ENCODE measurements around the gene PDGFA. TPM values are rescaled to one million over a fixed set of nuclear protein-coding genes. Genes with fewer than 3 reads are reported as not detected.

The PDGFA gene
- total RNA-seq, 6 experiments from 2014 or later = 7.1 to 8.7 (median 7.8) TPM

DNA sequence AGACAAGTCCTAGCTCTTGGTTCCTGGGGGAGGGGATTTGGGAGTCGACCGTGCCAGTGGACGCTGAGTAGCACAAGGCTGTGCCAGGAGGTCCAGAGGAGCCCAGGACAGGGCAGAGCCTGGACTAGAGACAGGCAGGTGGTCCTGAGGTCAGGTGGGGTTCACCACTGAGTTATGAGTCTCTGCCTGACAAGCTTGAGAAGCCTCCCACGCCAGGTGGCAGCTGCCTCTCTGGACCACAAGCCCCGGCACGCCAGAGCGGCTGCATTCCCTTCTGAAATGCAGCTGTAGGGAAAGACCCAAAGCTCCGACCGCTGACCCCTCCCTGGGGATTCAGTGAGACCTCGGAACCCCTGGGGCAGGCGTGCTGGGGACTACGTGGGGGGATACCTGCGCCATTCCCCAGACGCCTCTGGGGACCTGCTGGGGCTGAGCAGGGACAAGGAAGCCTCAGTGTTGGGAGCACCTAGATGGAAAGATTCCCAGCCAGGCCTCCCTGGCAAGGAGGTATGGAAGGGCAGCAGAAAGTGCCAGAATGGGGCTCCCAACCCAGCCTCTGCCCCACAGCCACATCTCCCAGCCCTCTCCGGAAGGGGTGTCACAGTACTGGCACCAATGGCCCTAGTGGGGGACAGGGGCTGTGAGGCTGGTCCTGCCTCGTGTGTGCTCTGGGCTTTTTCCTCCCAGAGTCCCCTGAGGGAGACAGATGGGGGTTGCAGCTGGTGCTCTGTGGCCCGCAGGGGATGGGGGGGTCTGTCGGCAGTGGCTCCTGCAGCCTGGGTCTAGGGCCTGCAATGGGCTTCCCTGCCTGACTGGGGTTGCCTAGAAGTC is 29.0 kb downstream of the PDGFA start:
- Mint-ChIP-seq H3K4me1 (ENCODE audit: low read depth) (no peaks in the 10 kb centered on the region), H3K36me3 (ENCODE audit: low read depth) (no peaks in the 10 kb centered on the region), H3K4me3 (no peak overlapping the region), H3K27ac (no peak overlapping the region), H3K27me3 (ENCODE audit: insufficient read depth) (peaks cover 20% of the 10 kb centered on the region), H3K9me3 (no peaks in the 10 kb centered on the region; the same call in 1 of the 2 replicates)
- no peak for DNase-seq
- TF ChIP-seq, protein P1, sequence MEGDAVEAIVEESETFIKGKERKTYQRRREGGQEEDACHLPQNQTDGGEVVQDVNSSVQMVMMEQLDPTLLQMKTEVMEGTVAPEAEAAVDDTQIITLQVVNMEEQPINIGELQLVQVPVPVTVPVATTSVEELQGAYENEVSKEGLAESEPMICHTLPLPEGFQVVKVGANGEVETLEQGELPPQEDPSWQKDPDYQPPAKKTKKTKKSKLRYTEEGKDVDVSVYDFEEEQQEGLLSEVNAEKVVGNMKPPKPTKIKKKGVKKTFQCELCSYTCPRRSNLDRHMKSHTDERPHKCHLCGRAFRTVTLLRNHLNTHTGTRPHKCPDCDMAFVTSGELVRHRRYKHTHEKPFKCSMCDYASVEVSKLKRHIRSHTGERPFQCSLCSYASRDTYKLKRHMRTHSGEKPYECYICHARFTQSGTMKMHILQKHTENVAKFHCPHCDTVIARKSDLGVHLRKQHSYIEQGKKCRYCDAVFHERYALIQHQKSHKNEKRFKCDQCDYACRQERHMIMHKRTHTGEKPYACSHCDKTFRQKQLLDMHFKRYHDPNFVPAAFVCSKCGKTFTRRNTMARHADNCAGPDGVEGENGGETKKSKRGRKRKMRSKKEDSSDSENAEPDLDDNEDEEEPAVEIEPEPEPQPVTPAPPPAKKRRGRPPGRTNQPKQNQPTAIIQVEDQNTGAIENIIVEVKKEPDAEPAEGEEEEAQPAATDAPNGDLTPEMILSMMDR (IDR thresholded peaks at IDR 0.05) = no peak

DNA sequence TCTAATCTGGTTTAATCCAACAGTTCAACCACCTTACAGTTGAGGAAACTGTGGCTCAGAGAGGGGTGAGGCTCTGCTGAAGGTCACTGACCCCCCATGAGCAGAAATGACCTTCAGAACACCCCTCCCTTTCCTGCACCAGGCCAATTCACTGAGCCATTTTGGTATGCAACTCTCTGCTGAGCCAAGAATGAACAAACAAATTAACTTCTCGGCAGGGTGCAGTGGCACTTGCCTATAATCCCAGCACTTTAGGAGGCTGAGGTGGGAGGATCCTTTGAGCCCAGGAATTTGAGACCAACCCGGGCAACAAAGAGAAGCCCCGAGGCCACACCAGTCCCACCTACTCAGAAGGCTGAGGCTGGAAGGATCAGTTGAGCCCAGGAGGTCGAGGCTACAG is 29.8 kb downstream of the PDGFA start:
- Mint-ChIP-seq H3K27me3 (ENCODE audit: insufficient read depth) (peaks cover 20% of the 10 kb centered on the region), H3K27ac (no peak overlapping the region), H3K4me3 (no peak overlapping the region), H3K9me3 (no peaks in the 10 kb centered on the region; the same call in 1 of the 2 replicates), H3K36me3 (ENCODE audit: low read depth) (no peaks in the 10 kb centered on the region), H3K4me1 (ENCODE audit: low read depth) (no peaks in the 10 kb centered on the region)
- no peak for DNase-seq
- TF ChIP-seq, protein P1 (IDR thresholded peaks at IDR 0.05) = no peak

DNA sequence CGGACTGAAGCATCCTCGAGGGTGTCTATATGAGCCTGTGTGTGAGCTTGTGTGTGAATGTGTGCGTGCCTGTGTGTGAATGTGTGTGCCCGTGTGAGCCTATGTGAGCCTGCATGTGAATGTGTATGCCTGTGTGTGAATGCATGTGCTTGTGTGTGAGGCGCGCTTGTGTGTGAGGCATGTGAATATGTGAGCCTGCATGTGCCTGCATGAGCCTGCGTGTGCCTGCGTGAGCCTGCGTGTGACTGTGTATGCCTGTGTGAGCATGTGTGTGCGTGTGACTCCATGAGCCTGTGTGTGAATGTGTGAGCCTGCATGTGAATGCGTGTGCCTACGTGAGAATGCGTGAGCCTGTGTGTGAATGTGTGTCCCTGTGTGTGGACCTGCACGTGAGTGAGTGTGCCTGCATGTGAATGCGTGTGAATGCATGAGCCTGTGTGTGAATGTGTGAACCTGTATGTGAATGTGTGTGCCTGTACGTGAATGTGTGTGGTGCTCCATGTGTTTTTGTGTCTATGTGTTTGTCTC is 33.4 kb downstream of the PDGFA start:
- H3K9me3 Mint-ChIP-seq = peaks cover 13% of the 10 kb centered on the region
- DNase-seq = no peak
- H3K4me3 Mint-ChIP-seq = no peak overlapping the region
- no peak overlapping the region for H3K27ac Mint-ChIP-seq
- TF ChIP-seq, protein P1 (IDR thresholded peaks at IDR 0.05) = no peak
- peaks cover 9% of the 10 kb centered on the region for H3K36me3 Mint-ChIP-seq (ENCODE audit: low read depth)
- H3K27me3 Mint-ChIP-seq (ENCODE audit: insufficient read depth) = peaks cover 18% of the 10 kb centered on the region
- H3K4me1 Mint-ChIP-seq (ENCODE audit: low read depth) = no peaks in the 10 kb centered on the region

DNA sequence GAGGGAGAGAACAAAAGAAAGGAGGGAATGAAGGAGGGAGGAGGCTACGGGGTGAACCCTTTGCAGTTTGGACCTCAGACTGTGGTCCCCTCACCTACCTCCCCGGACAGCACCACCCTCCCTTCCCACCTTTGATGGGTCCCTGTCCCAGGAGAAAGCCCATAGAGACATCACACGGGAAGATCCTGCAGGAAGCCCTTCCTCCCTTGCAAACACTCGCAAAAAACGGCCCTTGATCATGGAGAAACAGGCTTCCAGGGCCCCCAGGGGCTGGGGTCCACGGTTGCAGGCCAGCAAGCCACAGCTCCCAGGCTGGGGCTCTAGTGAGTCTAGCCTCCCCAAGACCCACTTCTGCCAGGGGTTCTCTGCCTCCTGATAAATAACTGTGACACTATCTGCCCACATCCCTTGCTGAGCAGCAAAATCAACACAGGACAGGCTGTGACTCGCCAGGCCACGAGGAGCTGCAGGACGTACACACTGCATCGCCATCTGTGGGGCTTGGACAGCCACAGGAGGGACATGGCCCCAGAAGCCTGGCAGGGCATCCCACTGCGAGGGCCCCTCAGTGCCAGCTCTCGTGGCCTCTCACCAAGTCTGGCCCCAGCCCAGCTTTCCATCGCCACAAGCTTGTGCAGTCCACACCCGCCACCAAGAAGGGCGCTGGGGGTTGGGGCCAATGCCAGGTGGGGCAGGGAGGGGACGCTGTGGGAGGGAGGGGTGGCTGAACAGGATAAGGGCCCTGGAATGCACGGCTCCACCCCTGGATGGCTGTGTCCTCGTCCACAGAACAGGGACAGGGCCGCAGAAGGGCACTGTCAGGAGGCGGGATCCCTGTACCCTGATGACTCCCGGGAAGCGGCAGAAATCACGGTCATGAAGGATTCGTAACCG is 34.2 kb downstream of the PDGFA start:
- Mint-ChIP-seq H3K27me3 (ENCODE audit: insufficient read depth) (peaks cover 17% of the 10 kb centered on the region), H3K27ac (no peak overlapping the region), H3K9me3 (peaks cover 13% of the 10 kb centered on the region), H3K36me3 (ENCODE audit: low read depth) (peaks cover 9% of the 10 kb centered on the region), H3K4me1 (ENCODE audit: low read depth) (no peaks in the 10 kb centered on the region), H3K4me3 (no peak overlapping the region)
- DNase-seq = no peak
- TF ChIP-seq, protein P1 (IDR thresholded peaks at IDR 0.05) = no peak

DNA sequence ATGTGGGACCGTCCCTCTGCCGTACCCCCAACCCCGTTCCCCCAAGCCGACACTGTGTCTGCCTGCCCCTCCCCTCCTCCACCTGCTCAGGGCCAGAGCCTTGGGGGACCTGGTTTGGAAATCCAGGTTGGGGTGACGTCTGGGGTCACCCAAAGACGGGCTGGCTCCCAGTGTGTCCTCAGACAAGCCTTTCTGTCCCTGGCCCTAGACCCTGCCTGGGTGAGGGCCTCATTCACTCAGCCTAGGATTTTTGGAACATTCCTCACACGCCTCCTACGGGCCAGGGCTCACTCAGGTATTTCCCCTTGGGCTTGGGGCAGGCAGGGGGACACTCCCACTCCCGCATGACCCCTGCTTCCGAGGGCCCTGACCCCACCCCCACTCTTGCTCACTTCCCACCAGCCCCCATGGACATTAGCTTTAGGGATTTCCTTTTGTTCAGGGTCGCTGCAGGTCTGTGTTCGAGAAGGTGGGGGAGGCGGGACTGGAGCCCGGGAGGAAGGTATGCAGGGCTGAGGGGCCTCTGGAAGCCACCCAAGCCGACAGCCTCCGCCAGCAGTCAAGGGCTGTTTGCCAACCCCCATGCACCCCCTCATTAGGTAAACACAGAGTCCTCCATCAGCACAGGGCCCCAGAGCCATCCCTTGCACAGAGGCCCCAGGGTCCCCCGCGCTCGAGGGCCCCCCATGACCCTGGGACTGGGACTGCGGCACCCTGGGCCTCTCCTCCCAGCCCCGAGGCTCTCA is 35.1 kb downstream of the PDGFA start:
- Mint-ChIP-seq H3K27ac (no peak overlapping the region), H3K36me3 (ENCODE audit: low read depth) (peaks cover 9% of the 10 kb centered on the region)
- TF ChIP-seq, protein P1 (IDR thresholded peaks at IDR 0.05) = no peak

More for the DNA sequence above, 35.1 kb downstream of the PDGFA start:
- no peak for DNase-seq
- H3K4me1 Mint-ChIP-seq (ENCODE audit: low read depth) = no peaks in the 10 kb centered on the region
- H3K27me3 Mint-ChIP-seq (ENCODE audit: insufficient read depth) = peaks cover 18% of the 10 kb centered on the region
- H3K4me3 Mint-ChIP-seq = no peak overlapping the region
- H3K9me3 Mint-ChIP-seq = peaks cover 13% of the 10 kb centered on the region
